Activated B cell treated with CpG ODN at 0.5 μM for 24 hours (primary cell): Measurements from ENCODE around the gene RARS1. TPM values are rescaled to one million over a fixed set of nuclear protein-coding genes. Genes with fewer than 3 reads are reported as not detected.

Source experiments
- ATAC-seq: fragments of 200-7000 bp; cut with Tn5 transposase; one replicate; pipeline ENCODE4 v1.10.0; 2021; ENCODE audit warnings: low read depth, mild to moderate bottlenecking, moderate library complexity
- CTCF ChIA-PET: fragments of 350-600 bp; sonication (Branson Sonifier 250); formaldehyde crosslinking; loops from one replicate; lab custom pipeline; 2021; ENCODE audit warnings: antibody characterized with exemption; lab: Charles Lee
- POLR2A ChIA-PET: fragments of 350-600 bp; sonication (Branson Sonifier 250); formaldehyde crosslinking; loops from one replicate; lab custom pipeline; 2021; ENCODE audit warnings: antibody characterized with exemption; lab: Charles Lee
- DNase-seq: peaks from one replicate; pipeline ENCODE4 v3.0.0; 2022
- H3K27ac Mint-ChIP-seq: one replicate; pipeline ENCODE4 v1.8.0; 2020; ENCODE audit warnings: mixed read lengths
- H3K27me3 Mint-ChIP-seq: one replicate; pipeline ENCODE4 v1.8.0; 2021; ENCODE audit warnings: mixed read lengths
- H3K36me3 Mint-ChIP-seq: one replicate; pipeline ENCODE4 v1.8.0; 2021; ENCODE audit warnings: low read depth, mixed read lengths
- H3K4me1 Mint-ChIP-seq: one replicate; pipeline ENCODE4 v1.8.0; 2021; ENCODE audit warnings: mixed read lengths
- H3K4me3 Mint-ChIP-seq: one replicate; pipeline ENCODE4 v1.8.0; 2020; ENCODE audit warnings: mild to moderate bottlenecking, mixed read lengths
- H3K9me3 Mint-ChIP-seq: one replicate; pipeline ENCODE4 v1.8.0; 2020; ENCODE audit warnings: mixed read lengths
- intact Hi-C: fragments of 100-400 bp; cut with micrococcal nuclease; formaldehyde crosslinking; loops from one replicate; pipeline ENCODE4 v1.15.1; 2024
- total RNA-seq: library from RNA; stranded (reverse); gene quantifications from 2 replicates; pipeline ENCODE4 v1.2.3, GENCODE V29; 2022
- TF ChIP-seq, protein P1 (sequence below): fragments of 200-600 bp; IDR thresholded peaks from one replicate; pipeline ENCODE4 v1.8.0; 2022; ENCODE audit warnings: antibody characterized with exemption, mild to moderate bottlenecking

The RARS1 gene
- total RNA-seq, 1 donor from 2014 or later = 85.9 TPM

DNA sequence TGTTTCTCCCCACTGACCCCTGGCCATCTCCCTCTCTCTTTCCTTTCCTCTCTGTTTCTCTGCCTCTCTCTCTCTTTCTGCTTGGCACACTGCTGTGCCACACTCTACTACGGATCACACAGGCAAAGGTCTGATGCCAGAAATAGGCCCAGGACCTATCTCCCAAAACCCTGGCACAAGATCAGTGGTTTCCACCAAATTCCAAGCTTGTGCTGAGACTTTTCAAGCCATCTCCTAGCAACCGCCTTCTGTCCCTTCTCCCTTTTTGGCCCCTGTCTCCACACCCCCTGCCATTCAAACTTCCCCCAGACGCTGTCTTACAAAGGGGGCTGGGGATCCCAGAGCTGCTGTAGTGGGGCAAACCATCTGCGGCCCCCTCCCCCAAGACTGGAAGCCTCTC, 38.5 kb upstream of the RARS1 start:
- Mint-ChIP-seq H3K4me3 (no peak overlapping the region), H3K36me3 (no peaks in the 10 kb centered on the region), H3K4me1 (no peaks in the 10 kb centered on the region), H3K27me3 (no peaks in the 10 kb centered on the region), H3K9me3 (no peaks in the 10 kb centered on the region), H3K27ac (no peak overlapping the region)
- ATAC-seq (no peak), DNase-seq (no peak)
- ChIA-PET POLR2A (no interaction called here), CTCF (no interaction called here)
- TF ChIP-seq, protein P1, sequence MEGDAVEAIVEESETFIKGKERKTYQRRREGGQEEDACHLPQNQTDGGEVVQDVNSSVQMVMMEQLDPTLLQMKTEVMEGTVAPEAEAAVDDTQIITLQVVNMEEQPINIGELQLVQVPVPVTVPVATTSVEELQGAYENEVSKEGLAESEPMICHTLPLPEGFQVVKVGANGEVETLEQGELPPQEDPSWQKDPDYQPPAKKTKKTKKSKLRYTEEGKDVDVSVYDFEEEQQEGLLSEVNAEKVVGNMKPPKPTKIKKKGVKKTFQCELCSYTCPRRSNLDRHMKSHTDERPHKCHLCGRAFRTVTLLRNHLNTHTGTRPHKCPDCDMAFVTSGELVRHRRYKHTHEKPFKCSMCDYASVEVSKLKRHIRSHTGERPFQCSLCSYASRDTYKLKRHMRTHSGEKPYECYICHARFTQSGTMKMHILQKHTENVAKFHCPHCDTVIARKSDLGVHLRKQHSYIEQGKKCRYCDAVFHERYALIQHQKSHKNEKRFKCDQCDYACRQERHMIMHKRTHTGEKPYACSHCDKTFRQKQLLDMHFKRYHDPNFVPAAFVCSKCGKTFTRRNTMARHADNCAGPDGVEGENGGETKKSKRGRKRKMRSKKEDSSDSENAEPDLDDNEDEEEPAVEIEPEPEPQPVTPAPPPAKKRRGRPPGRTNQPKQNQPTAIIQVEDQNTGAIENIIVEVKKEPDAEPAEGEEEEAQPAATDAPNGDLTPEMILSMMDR = no peak
- intact Hi-C loops = no loop called here

DNA sequence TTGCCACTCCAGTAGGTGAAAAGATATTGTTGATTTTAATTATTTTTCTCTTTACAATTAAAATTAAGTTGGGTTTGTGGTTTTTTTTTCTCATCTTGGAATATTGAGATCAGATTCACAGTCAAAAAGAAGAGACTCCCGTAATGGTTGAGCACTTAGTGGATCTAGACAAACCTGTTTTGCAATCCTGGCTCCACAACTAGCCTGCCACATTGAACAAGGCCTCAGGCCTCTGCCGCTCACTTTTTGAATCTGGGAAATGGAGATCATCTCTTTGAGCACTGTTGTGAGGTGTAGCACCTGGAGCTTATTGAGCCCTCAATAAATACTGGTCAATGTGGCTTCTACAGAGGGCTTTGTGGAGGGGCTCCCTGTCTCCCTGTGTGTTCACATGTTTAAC, 37.1 kb upstream of the RARS1 start:
- TF ChIP-seq, protein P1 = no peak
- Mint-ChIP-seq H3K4me1 (no peaks in the 10 kb centered on the region), H3K27ac (no peak overlapping the region), H3K36me3 (no peaks in the 10 kb centered on the region), H3K4me3 (no peak overlapping the region), H3K27me3 (no peaks in the 10 kb centered on the region), H3K9me3 (no peaks in the 10 kb centered on the region)
- CTCF ChIA-PET = no interaction called here
- POLR2A ChIA-PET = no interaction called here
- ATAC-seq (no peak), DNase-seq (no peak)
- intact Hi-C loops = no loop called here

GRCh38 chr5:168451565-168451964, 34.7 kb upstream of the RARS1 start:
- Mint-ChIP-seq H3K9me3 (no peaks in the 10 kb centered on the region), H3K36me3 (no peaks in the 10 kb centered on the region), H3K4me3 (no peak overlapping the region), H3K27me3 (no peaks in the 10 kb centered on the region), H3K4me1 (no peaks in the 10 kb centered on the region), H3K27ac (no peak overlapping the region)
- CTCF ChIA-PET = no interaction called here
- TF ChIP-seq, protein P1 = no peak
- intact Hi-C loops = no loop called here
- ATAC-seq (no peak), DNase-seq (no peak)
- POLR2A ChIA-PET = no interaction called here

GRCh38 chr5:168455201-168455600, 31.1 kb upstream of the RARS1 start:
- CTCF ChIA-PET = no interaction called here
- peaks cover 3% of the 10 kb centered on the region for H3K9me3 Mint-ChIP-seq
- no peak overlapping the region for H3K4me3 Mint-ChIP-seq
- no peaks in the 10 kb centered on the region for H3K27me3 Mint-ChIP-seq
- no peak overlapping the region for H3K27ac Mint-ChIP-seq
- no peak for ATAC-seq
- POLR2A ChIA-PET = no interaction called here
- H3K36me3 Mint-ChIP-seq = peaks cover 4% of the 10 kb centered on the region
- TF ChIP-seq, protein P1 = no peak
- DNase-seq = no peak
- no peaks in the 10 kb centered on the region for H3K4me1 Mint-ChIP-seq
- intact Hi-C loops = no loop called here

DNA sequence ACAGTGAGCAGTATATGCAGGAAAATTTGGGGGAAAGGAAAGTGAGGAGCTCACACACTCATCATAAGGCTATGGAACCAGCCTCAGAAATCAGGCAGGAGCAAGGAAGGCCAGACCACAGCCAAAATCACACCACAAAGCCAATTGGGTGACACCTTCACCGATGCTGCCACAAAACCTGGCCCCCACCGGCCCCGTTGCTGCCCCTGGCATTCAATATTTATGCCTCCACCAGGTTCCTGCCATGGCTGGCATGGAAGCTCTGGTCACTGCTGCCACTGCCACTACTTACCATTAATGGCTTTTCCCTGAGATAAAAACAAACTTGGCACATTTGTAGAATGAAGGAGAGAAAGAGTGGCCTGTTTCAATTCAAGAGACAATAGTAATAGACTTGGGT, 28.7 kb upstream of the RARS1 start:
- DNase-seq (no peak), ATAC-seq (no peak)
- peaks cover 3% of the 10 kb centered on the region for H3K9me3 Mint-ChIP-seq
- no peak overlapping the region for H3K4me3 Mint-ChIP-seq
- intact Hi-C loops = no loop called here
- H3K4me1 Mint-ChIP-seq = no peaks in the 10 kb centered on the region
- ChIA-PET POLR2A (no interaction called here), CTCF (no interaction called here)
- no peaks in the 10 kb centered on the region for H3K27me3 Mint-ChIP-seq
- no peak overlapping the region for H3K27ac Mint-ChIP-seq
- peaks cover 4% of the 10 kb centered on the region for H3K36me3 Mint-ChIP-seq
- TF ChIP-seq, protein P1 = no peak
